Endodermal cell (in vitro differentiated cells): Measurements from ENCODE around the gene ERC1. TPM values are rescaled to one million over a fixed set of nuclear protein-coding genes. Genes with fewer than 3 reads are reported as not detected.
"Not testable (repeated sequence)": the region's sequence is repeated elsewhere in the genome, so short reads cannot be mapped to it uniquely, and the experiment has no call there.

Experiments used
- DNase-seq: peaks from one replicate; pipeline ENCODE4 v3.0.0-alpha.2; 2017
- H3K27ac ChIP-seq: 2 replicates; pipeline ENCODE4 v1.5.1; 2013; ENCODE audit warnings: mild to moderate bottlenecking, low read depth, low read length, moderate library complexity
- H3K27me3 ChIP-seq: 2 replicates; pipeline ENCODE4 v1.6.1; 2013; ENCODE audit warnings: mild to moderate bottlenecking, low read length, moderate library complexity; ENCODE audit not compliant: insufficient read depth, control insufficient read depth, poor library complexity, severe bottlenecking
- H3K36me3 ChIP-seq: 2 replicates; pipeline ENCODE4 v1.7.0; 2013; ENCODE audit warnings: mild to moderate bottlenecking, low read length, moderate library complexity; ENCODE audit not compliant: control insufficient read depth, insufficient read depth
- H3K4me1 ChIP-seq: one replicate; pipeline ENCODE4 v1.7.0; 2013; ENCODE audit warnings: low read length; ENCODE audit not compliant: control insufficient read depth, insufficient read depth
- H3K4me3 ChIP-seq: 2 replicates; pipeline ENCODE4 v1.5.1; 2013; ENCODE audit warnings: mild to moderate bottlenecking, low read length, moderate library complexity
- H3K9ac ChIP-seq: 2 replicates; pipeline ENCODE4 v1.6.1; 2013; ENCODE audit warnings: mild to moderate bottlenecking, low read length, moderate library complexity; ENCODE audit not compliant: poor library complexity, severe bottlenecking; ENCODE audit errors: extremely low read depth
- H3K9me3 ChIP-seq: 2 replicates; pipeline ENCODE4 v1.6.1; 2013; ENCODE audit warnings: mild to moderate bottlenecking, low read length, moderate library complexity; ENCODE audit not compliant: control insufficient read depth
- H3K27ac Mint-ChIP-seq: 2 replicates; pipeline ENCODE4 v1.8.0; 2020; ENCODE audit warnings: mixed read lengths
- H3K27me3 Mint-ChIP-seq: 2 replicates; pipeline ENCODE4 v1.8.0; 2021; ENCODE audit warnings: mild to moderate bottlenecking, mixed read lengths; ENCODE audit not compliant: insufficient read depth
- H3K36me3 Mint-ChIP-seq: 2 replicates; pipeline ENCODE4 v1.8.0; 2020; ENCODE audit warnings: low read depth, mixed read lengths
- H3K4me1 Mint-ChIP-seq: 2 replicates; pipeline ENCODE4 v1.8.0; 2020; ENCODE audit warnings: mixed read lengths
- H3K4me3 Mint-ChIP-seq: 2 replicates; pipeline ENCODE4 v1.8.0; 2020; ENCODE audit warnings: mild to moderate bottlenecking, moderate library complexity, mixed read lengths
- H3K9me3 Mint-ChIP-seq: 2 replicates; pipeline ENCODE4 v1.8.0; 2020; ENCODE audit warnings: mild to moderate bottlenecking, mixed read lengths
- WGBS, 2 experiments: methylation state at CpG; one replicate each; pipeline versions ENCODE4 v1.1.5 to v1.1.7; 2013; ENCODE audit warnings: missing lambda C conversion rate in 2 of 2, mixed read lengths in 1 of 2; ENCODE audit not compliant: insufficient coverage in 1 of 2, insufficient read length in 1 of 2; 5-methylcytosine and 5-hydroxymethylcytosine counted together
- total RNA-seq, 2 donors: library from RNA; stranded (reverse); fragmentation: NEBNext Ultra II Directional in 1 of 2; extraction: Animal tissue kit (Norgen Biotek cat#: 25700) in 1 of 2; gene quantifications; 2 replicates in 1 of 2; 3 replicates in 1 of 2; pipeline ENCODE4 v1.2.1, GENCODE V29; 2021
- TF ChIP-seq, protein P1 (sequence below): fragments of 200-600 bp; sonication (generic); conservative IDR thresholded peaks from 2 replicates; pipeline ENCODE4 v1.5.0; 2021; ENCODE audit warnings: antibody characterized with exemption, mild to moderate bottlenecking

Gene ERC1
- total RNA-seq, 2 donors from 2014 or later: 60.6 to 159 TPM

DNA sequence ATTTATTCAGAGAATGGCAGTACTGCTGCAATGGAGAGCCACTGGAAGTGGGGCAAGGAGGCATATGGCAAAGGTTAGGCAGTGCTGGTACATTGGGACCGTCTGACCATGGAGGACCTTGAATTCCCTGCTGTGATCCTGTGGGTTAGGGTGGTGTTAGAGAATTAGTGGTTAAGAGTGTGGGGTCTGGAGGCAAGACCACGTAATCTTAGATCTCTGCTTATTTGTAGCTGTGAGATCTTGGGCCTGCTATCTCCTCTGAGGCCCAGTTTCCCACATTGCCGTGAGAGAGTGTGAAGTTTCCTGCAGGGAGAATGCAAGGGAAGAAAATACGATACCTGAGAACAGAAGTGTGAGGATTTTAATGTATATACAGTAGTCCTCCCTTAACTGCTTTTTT is 147.7 kb downstream of the ERC1 start:
- Histone ChIP-seq H3K27me3 (no peaks in the 10 kb centered on the region), H3K9ac (no peak overlapping the region), H3K9me3 (no peaks in the 10 kb centered on the region), H3K4me1 (no peaks in the 10 kb centered on the region), H3K4me3 (no peak overlapping the region), H3K27ac (no peak overlapping the region), H3K36me3 (peaks cover 13% of the 10 kb centered on the region)
- WGBS, 2 experiments: 76 to 84% methylated on average over 3 to 4 of the region's 4 CpGs
- no peaks in the 10 kb centered on the region for H3K9me3 Mint-ChIP-seq
- TF ChIP-seq, protein P1, sequence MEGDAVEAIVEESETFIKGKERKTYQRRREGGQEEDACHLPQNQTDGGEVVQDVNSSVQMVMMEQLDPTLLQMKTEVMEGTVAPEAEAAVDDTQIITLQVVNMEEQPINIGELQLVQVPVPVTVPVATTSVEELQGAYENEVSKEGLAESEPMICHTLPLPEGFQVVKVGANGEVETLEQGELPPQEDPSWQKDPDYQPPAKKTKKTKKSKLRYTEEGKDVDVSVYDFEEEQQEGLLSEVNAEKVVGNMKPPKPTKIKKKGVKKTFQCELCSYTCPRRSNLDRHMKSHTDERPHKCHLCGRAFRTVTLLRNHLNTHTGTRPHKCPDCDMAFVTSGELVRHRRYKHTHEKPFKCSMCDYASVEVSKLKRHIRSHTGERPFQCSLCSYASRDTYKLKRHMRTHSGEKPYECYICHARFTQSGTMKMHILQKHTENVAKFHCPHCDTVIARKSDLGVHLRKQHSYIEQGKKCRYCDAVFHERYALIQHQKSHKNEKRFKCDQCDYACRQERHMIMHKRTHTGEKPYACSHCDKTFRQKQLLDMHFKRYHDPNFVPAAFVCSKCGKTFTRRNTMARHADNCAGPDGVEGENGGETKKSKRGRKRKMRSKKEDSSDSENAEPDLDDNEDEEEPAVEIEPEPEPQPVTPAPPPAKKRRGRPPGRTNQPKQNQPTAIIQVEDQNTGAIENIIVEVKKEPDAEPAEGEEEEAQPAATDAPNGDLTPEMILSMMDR: no peak
- no peak overlapping the region for H3K27ac Mint-ChIP-seq
- peaks cover 9% of the 10 kb centered on the region for H3K4me1 Mint-ChIP-seq
- peaks cover 7% of the 10 kb centered on the region for H3K27me3 Mint-ChIP-seq
- H3K36me3 Mint-ChIP-seq: peaks cover 25% of the 10 kb centered on the region
- no peak overlapping the region for H3K4me3 Mint-ChIP-seq
- peak; percentile 58 for DNase-seq

DNA sequence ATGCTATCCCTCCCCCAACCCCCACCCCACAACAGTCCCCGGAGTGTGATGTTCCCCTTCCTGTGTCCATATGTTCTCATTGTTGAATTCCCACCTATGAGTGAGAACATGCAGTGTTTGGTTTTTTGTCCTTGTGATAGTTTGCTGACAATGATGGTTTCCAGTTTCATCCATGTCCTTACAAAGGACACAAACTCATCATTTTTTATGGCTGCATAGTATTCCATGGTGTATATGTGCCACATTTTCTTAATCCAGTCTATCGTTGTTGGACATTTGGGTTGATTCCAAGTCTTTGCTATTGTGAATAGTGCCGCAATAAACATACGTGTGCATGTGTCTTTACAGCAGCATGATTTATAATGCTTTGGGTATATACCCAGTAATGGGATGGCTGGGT is 155.7 kb downstream of the ERC1 start:
- not testable (repeated sequence) for H3K4me3 ChIP-seq, H3K27ac Mint-ChIP-seq, H3K9me3 ChIP-seq, H3K4me1 ChIP-seq, H3K27ac ChIP-seq, H3K27me3 Mint-ChIP-seq, H3K27me3 ChIP-seq, H3K4me3 Mint-ChIP-seq, H3K4me1 Mint-ChIP-seq, H3K9ac ChIP-seq, H3K9me3 Mint-ChIP-seq, DNase-seq
- WGBS, 2 experiments: 84 to 94% methylated on average over 2 to 3 of the region's 4 CpGs
- H3K36me3 ChIP-seq: peaks cover 10% of the 10 kb centered on the region
- H3K36me3 Mint-ChIP-seq: peaks cover 49% of the 10 kb centered on the region

DNA sequence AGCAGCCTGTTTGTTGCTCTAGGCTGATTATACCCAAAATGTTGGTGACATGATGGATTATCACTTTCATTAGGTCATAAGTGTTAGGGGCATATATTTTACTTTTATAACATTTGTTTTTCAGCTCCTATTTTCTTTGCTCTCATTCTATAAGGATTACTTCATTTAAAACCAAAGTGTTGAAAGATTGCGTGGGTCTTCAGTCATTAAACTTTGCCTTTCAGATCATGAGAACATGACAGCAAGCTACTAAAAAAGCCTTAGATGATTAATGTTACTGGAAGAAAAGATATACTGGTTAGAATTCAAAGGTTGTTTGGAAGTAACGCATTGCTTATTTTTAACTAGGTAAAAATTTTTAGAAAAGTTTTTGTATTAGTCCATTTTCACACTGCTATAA is 156.8 kb downstream of the ERC1 start:
- Histone ChIP-seq H3K27me3 (no peaks in the 10 kb centered on the region), H3K9ac (no peak overlapping the region), H3K9me3 (no peaks in the 10 kb centered on the region), H3K4me1 (no peaks in the 10 kb centered on the region), H3K36me3 (no peaks in the 10 kb centered on the region), H3K4me3 (no peak overlapping the region), H3K27ac (no peak overlapping the region)
- no peaks in the 10 kb centered on the region for H3K9me3 Mint-ChIP-seq
- peaks cover 43% of the 10 kb centered on the region for H3K36me3 Mint-ChIP-seq
- no peaks in the 10 kb centered on the region for H3K4me1 Mint-ChIP-seq
- WGBS, 2 experiments: 100% methylated on average over 1 to 2 of the region's 2 CpGs
- TF ChIP-seq, protein P1: no peak
- H3K27ac Mint-ChIP-seq: no peak overlapping the region
- no peak for DNase-seq
- no peaks in the 10 kb centered on the region for H3K27me3 Mint-ChIP-seq
- no peak overlapping the region for H3K4me3 Mint-ChIP-seq

DNA sequence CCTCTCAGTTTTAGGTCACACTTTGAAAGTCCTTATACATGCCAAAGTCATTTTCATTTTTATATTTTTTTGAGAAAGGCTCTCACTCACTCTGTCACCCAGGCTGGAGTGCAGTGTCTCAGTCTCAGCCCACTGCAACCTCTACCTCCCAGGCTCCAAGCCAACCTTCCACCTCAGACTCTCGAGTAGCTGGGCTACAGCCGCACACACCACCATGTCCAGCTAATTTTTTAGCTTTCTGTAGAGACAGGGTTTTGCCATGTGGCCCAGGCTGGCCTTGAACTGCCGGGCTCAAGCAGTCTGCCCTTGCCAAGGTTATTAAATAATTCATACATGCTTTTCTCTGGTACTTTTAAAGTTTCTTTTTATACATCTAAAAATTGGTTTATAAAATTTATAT is 166.0 kb downstream of the ERC1 start:
- H3K27me3 Mint-ChIP-seq: no peaks in the 10 kb centered on the region
- no peak overlapping the region for H3K4me3 Mint-ChIP-seq
- Histone ChIP-seq H3K27ac (no peak overlapping the region), H3K36me3 (no peaks in the 10 kb centered on the region), H3K27me3 (no peaks in the 10 kb centered on the region), H3K4me3 (no peak overlapping the region), H3K9ac (no peak overlapping the region), H3K9me3 (no peaks in the 10 kb centered on the region), H3K4me1 (no peaks in the 10 kb centered on the region)
- DNase-seq: no peak
- no peaks in the 10 kb centered on the region for H3K9me3 Mint-ChIP-seq
- H3K27ac Mint-ChIP-seq: no peak overlapping the region
- 89 to 96% methylated on average over 1 to 3 of the region's 3 CpGs for WGBS, 2 experiments
- peaks cover 48% of the 10 kb centered on the region for H3K36me3 Mint-ChIP-seq
- H3K4me1 Mint-ChIP-seq: no peaks in the 10 kb centered on the region
- TF ChIP-seq, protein P1: no peak
